A673 (cell line): Measurements from ENCODE around the gene ACOT4.

Source experiments
- CTCF ChIP-seq: fragments of 300-800, 200-600 bp; sonication (generic); conservative IDR thresholded peaks from 2 replicates; pipeline ENCODE4 v1.5.1; 2017; ENCODE audit warnings: low read depth, mild to moderate bottlenecking, antibody characterized with exemption, low read length, moderate library complexity, mixed read lengths
- EZH2 ChIP-seq: fragments of 200-600 bp; sonication (generic); IDR thresholded peaks from 2 replicates; pipeline ENCODE4 v1.6.1; 2017; ENCODE audit warnings: borderline replicate concordance, low read depth, mild to moderate bottlenecking, mixed read lengths, antibody characterized with exemption, low read length; ENCODE audit not compliant: poor library complexity, severe bottlenecking

GRCh38 chr14:73607241-73607640, 15.6 kb downstream of the ACOT4 start:
- no peak for TF ChIP-seq CTCF
- TF ChIP-seq EZH2, result no peak
